Measurements from ENCODE around the gene E2F6. TPM values are rescaled to one million over a fixed set of nuclear protein-coding genes. Genes with fewer than 3 reads are reported as not detected.

Gene E2F6
- total RNA-seq, 5 donors from 2014 or later (not counting 1 experiment from before 2014, with no cell fraction given) = 4.8 to 9.5 (median 9.1) TPM

DNA sequence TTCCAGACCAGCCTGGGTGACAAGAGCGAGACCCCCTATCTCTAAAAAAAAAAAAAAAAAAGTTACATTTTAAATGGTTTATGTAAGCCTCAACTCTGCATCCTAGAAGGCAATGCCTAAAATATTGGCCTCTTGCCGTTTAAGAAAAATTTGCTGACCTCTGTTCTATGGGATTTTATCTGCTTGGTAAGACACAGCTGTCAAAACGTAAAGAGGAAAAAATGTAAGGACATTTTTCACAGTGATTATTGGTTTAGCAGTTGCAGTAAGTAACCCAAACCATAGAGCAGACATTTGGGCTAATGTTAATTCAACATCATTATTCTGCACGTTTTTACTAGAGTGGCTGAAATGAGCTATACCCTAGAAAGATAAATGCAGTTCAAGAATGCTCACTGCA lies 14.4 kb upstream of the E2F6 start:
- ATAC-seq (replicated peaks in 1 of 4) (no peak), DNase-seq (no peak)
- ChIA-PET POLR2A (interaction anchor here in 1 of 2 donors (0.7 kb wide), 1 partner anchor 439 kb away, joined by 11 read pairs; no protein-coding TSS in a partner anchor), CTCF (interaction anchor here (0.6 to 0.7 kb wide), 6 partner anchors 41 to 1290 kb away, joined by 3 to 6 read pairs (median 4); no protein-coding TSS in a partner anchor)
- no peak overlapping the region for H3K27ac ChIP-seq (ENCODE audit: low read length)
- WGBS (ENCODE audit: insufficient coverage) = 71% methylated on average over 2 of the region's 4 CpGs
- H3K4me1 ChIP-seq (ENCODE audit: control insufficient read depth in 1 of 2, extremely low read depth in 1 of 2, insufficient read depth in 2 of 2, low read length in 2 of 2) = peaks cover 0 to 14% of the 10 kb centered on the region in 2 experiments
- no peak overlapping the region for H3K4me3 Mint-ChIP-seq
- H3K9me3 Mint-ChIP-seq = no peaks in the 10 kb centered on the region
- H3K36me3 ChIP-seq (ENCODE audit: control insufficient read depth in 2 of 2, extremely low read depth in 1 of 2, insufficient read depth in 1 of 2, low read length in 1 of 2) = no peaks in the 10 kb centered on the region
- H3K4me3 ChIP-seq (ENCODE audit: control insufficient read depth in 1 of 2, extremely low read depth in 1 of 2, low read length in 1 of 2) = no peak overlapping the region
- no peak overlapping the region for H3K27ac Mint-ChIP-seq
- H3K4me1 Mint-ChIP-seq = peaks cover 6 to 13% (median 10%) of the 10 kb centered on the region in 3 donors
- no peaks in the 10 kb centered on the region for H3K36me3 Mint-ChIP-seq
- H3K27me3 Mint-ChIP-seq = peaks cover 45 to 58% of the 10 kb centered on the region in 2 donors
- H3K27me3 ChIP-seq (replicated peaks in 1 of 2; ENCODE audit: control insufficient read depth in 2 of 2, extremely low read depth in 1 of 2, insufficient read depth in 2 of 2, low read length in 1 of 2) = peaks cover 2 to 44% of the 10 kb centered on the region in 2 experiments
- H3K9me3 ChIP-seq = no peaks in the 10 kb centered on the region

DNA sequence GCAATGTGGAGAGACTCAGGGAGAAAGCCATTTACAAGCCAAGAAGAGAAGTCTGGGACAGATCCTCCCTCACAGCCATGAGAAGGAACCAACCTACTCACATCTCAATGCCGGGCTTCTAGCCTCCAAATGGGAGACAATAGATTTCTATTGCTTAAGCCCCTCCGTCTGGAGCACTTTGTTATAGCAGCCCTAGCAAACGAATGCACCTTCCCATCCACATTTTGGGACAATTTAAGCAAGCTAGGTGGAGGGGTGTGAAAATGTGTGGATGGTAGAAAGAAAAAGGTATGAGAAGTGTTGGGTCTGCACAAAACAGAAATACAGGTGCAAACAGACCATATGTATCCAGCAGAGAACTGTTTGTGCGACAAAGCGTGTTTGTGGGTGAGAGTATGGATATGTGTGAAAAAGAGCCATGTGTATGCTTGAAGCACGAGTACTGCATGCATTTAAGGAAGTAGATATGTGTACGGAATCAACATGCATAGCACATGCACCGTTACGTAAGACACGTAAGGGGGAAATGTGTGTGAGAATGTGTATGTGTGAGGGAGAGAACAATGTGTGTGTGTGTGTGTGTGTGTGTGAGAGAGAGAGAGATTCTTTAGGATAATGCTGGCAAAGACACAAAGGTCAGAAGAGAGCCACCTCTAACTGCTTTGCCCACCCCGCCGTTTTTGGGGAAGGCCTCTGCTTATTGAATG lies 13.1 kb upstream of the E2F6 start:
- H3K4me3 Mint-ChIP-seq = no peak overlapping the region
- Histone ChIP-seq H3K36me3 (ENCODE audit: control insufficient read depth in 2 of 2, extremely low read depth in 1 of 2, insufficient read depth in 1 of 2, low read length in 1 of 2) (no peaks in the 10 kb centered on the region), H3K4me1 (ENCODE audit: control insufficient read depth in 1 of 2, extremely low read depth in 1 of 2, insufficient read depth in 2 of 2, low read length in 2 of 2) (peaks cover 0 to 14% of the 10 kb centered on the region in 2 experiments), H3K9me3 (no peaks in the 10 kb centered on the region), H3K4me3 (ENCODE audit: control insufficient read depth in 1 of 2, extremely low read depth in 1 of 2, low read length in 1 of 2) (no peak overlapping the region), H3K27ac (ENCODE audit: low read length) (no peak overlapping the region), H3K27me3 (replicated peaks in 1 of 2; ENCODE audit: control insufficient read depth in 2 of 2, extremely low read depth in 1 of 2, insufficient read depth in 2 of 2, low read length in 1 of 2) (peaks cover 0 to 32% of the 10 kb centered on the region in 2 experiments)
- CTCF ChIA-PET = interaction anchor here in 1 of 2 donors (0.6 to 1.4 kb wide), 6 partner anchors 15 to 1842 kb away, joined by 3 to 8 read pairs (median 4); no protein-coding TSS in a partner anchor
- peaks cover 37 to 47% of the 10 kb centered on the region in 2 donors for H3K27me3 Mint-ChIP-seq
- H3K9me3 Mint-ChIP-seq = no peaks in the 10 kb centered on the region
- DNase-seq (no peak), ATAC-seq (replicated peaks in 1 of 4) (no peak)
- H3K27ac Mint-ChIP-seq = no peak overlapping the region
- 88% methylated on average over 6 of the region's 12 CpGs for WGBS (ENCODE audit: insufficient coverage)
- no peaks in the 10 kb centered on the region for H3K36me3 Mint-ChIP-seq
- peaks cover 6 to 12% (median 10%) of the 10 kb centered on the region in 3 donors for H3K4me1 Mint-ChIP-seq
- POLR2A ChIA-PET = no interaction called here

DNA sequence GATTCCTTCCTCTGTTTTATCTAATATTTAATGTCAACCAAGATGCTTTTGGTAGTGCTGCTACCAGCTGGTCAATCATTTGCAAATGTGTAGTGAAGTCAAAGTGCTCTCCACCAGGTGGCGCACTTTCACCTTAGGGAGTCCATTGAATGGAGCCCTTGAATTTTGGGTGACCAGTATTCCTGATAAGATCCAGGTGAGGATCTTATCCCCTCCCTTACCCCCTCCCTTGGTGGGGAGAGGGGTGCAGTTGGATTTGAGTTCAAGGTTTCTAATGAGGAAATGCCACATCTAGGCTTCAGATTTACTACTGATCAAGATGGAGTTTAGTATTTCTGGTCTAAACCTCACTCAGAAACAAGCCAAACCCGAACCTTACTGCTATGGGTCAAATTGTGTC lies 12.0 kb upstream of the E2F6 start:
- Histone ChIP-seq H3K27me3 (replicated peaks in 1 of 2; ENCODE audit: control insufficient read depth in 2 of 2, extremely low read depth in 1 of 2, insufficient read depth in 2 of 2, low read length in 1 of 2) (peaks cover 0 to 24% of the 10 kb centered on the region in 2 experiments), H3K36me3 (ENCODE audit: control insufficient read depth in 2 of 2, extremely low read depth in 1 of 2, insufficient read depth in 1 of 2, low read length in 1 of 2) (no peaks in the 10 kb centered on the region), H3K4me3 (ENCODE audit: control insufficient read depth in 1 of 2, extremely low read depth in 1 of 2, low read length in 1 of 2) (no peak overlapping the region), H3K27ac (ENCODE audit: low read length) (no peak overlapping the region), H3K9me3 (no peaks in the 10 kb centered on the region), H3K4me1 (ENCODE audit: control insufficient read depth in 1 of 2, extremely low read depth in 1 of 2, insufficient read depth in 2 of 2, low read length in 2 of 2) (peaks cover 0 to 8% of the 10 kb centered on the region in 2 experiments)
- 83% methylated on average over 1 of the region's 2 CpGs for WGBS (ENCODE audit: insufficient coverage)
- no peak overlapping the region for H3K4me3 Mint-ChIP-seq
- peak; percentile 57 to 70 (median 64) for ATAC-seq (replicated peaks in 1 of 4)
- no peaks in the 10 kb centered on the region for H3K36me3 Mint-ChIP-seq
- ChIA-PET CTCF (interaction anchor here (0.6 to 1.8 kb wide), 7 partner anchors 13 to 1529 kb away, joined by 3 to 10 read pairs (median 3); no protein-coding TSS in a partner anchor), POLR2A (interaction anchor here in 1 of 2 donors (0.6 kb wide), 1 partner anchor 779 kb away, joined by 3 read pairs; no protein-coding TSS in a partner anchor)
- no peak overlapping the region for H3K27ac Mint-ChIP-seq
- DNase-seq = peak; percentile 42 to 88 (median 69)
- no peaks in the 10 kb centered on the region for H3K9me3 Mint-ChIP-seq
- H3K27me3 Mint-ChIP-seq = peaks cover 28 to 37% of the 10 kb centered on the region in 2 donors
- peaks cover 1 to 5% (median 4%) of the 10 kb centered on the region in 3 donors for H3K4me1 Mint-ChIP-seq

DNA sequence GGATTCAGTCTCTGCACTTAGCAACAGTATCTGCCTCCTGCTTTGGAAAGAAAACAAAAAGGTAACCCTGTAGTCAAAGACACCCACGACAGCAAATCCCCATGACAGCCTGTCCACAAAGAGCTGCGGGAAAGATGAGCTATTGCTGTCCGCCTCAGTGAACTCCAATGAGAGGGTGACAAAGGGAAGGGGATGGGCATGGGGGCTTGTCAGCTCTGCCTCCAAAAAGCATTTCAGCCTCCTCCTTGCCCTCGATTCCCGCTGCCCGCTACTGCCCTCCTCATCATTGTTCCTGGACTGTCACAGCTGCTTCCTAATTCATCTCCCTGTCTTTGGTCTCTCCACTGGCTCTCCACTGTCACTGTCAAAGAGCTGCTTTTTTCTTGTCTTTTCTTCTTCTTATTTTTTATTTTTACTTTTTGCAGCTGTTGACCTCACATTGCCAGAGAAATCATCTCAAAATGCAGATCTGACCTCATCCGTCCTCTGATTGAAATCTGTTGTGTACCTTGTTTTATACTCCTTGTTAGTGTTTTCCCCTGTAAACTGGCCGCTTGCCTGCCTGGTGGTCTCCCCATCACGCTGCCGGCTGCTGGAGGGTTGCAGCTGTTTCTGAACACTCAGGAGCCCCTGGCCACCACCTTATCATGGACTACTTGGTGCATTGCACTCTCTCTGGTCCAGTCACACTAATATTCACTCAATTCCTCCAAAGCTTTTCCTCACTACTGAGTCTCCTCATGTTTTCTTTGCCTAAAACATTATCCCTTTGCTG lies 7.9 kb upstream of the E2F6 start:
- ChIA-PET POLR2A (interaction anchor here in 1 of 2 donors (0.6 kb wide), 1 partner anchor 273 kb away, joined by 7 read pairs; the partner anchor contains the start of gene LPIN1), CTCF (interaction anchor here in 1 of 2 donors (0.8 kb wide), 1 partner anchor 341 kb away, joined by 3 read pairs; no protein-coding TSS in a partner anchor)
- Histone ChIP-seq H3K4me3 (ENCODE audit: control insufficient read depth in 1 of 2, extremely low read depth in 1 of 2, low read length in 1 of 2) (no peak overlapping the region), H3K27me3 (replicated peaks in 1 of 2; ENCODE audit: control insufficient read depth in 2 of 2, extremely low read depth in 1 of 2, insufficient read depth in 2 of 2, low read length in 1 of 2) (peaks cover 0 to 7% of the 10 kb centered on the region in 2 experiments), H3K27ac (ENCODE audit: low read length) (no peak overlapping the region), H3K36me3 (ENCODE audit: control insufficient read depth in 2 of 2, extremely low read depth in 1 of 2, insufficient read depth in 1 of 2, low read length in 1 of 2) (no peaks in the 10 kb centered on the region), H3K4me1 (ENCODE audit: control insufficient read depth in 1 of 2, extremely low read depth in 1 of 2, insufficient read depth in 2 of 2, low read length in 2 of 2) (no peaks in the 10 kb centered on the region), H3K9me3 (no peaks in the 10 kb centered on the region)
- DNase-seq = no peak
- Mint-ChIP-seq H3K4me3 (no peak overlapping the region), H3K36me3 (no peaks in the 10 kb centered on the region), H3K27me3 (peaks cover 9% of the 10 kb centered on the region in 2 donors), H3K9me3 (no peaks in the 10 kb centered on the region), H3K27ac (no peak overlapping the region), H3K4me1 (no peaks in the 10 kb centered on the region)
- ATAC-seq (replicated peaks in 1 of 4) = no peak
- WGBS (ENCODE audit: insufficient coverage) = 94% methylated on average over 7 of the region's 10 CpGs

DNA sequence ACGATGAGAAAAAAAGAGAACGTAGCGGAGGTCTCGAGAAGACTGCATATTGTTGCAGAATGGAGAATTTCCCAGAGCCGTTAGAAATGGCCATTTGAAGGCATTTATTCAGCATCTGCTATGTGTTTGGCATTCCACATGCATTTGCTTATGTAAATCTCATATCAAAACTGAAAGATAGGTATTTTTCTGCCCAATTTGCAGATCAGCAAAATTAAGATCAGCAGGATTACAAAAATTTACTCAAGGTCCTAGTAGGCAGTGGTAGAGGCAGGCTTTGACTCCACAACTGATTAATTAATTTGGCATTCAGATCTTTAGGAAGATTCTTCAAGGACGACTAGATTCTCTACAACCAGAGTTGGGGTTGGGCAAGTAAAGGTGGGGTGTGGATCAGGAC lies 1.8 kb upstream of the E2F6 start:
- peaks cover 26 to 34% (median 31%) of the 10 kb centered on the region in 3 donors for H3K4me1 Mint-ChIP-seq
- H3K27me3 ChIP-seq (replicated peaks in 1 of 2; ENCODE audit: control insufficient read depth in 2 of 2, extremely low read depth in 1 of 2, insufficient read depth in 2 of 2, low read length in 1 of 2) = no peaks in the 10 kb centered on the region
- H3K4me3 Mint-ChIP-seq = peak overlapping the region; percentile 31 to 82 (median 32)
- ATAC-seq (replicated peaks in 1 of 4) = no peak
- ChIA-PET CTCF (interaction anchor here (0.7 to 1.0 kb wide), 3 partner anchors 10 to 1058 kb away, joined by 3 to 4 read pairs (median 4); no protein-coding TSS in a partner anchor), POLR2A (no interaction called here)
- no peaks in the 10 kb centered on the region for H3K36me3 ChIP-seq (ENCODE audit: control insufficient read depth in 2 of 2, extremely low read depth in 1 of 2, insufficient read depth in 1 of 2, low read length in 1 of 2)
- peaks cover 8 to 24% of the 10 kb centered on the region in 2 experiments for H3K4me1 ChIP-seq (ENCODE audit: control insufficient read depth in 1 of 2, extremely low read depth in 1 of 2, insufficient read depth in 2 of 2, low read length in 2 of 2)
- H3K9me3 Mint-ChIP-seq = no peaks in the 10 kb centered on the region
- H3K36me3 Mint-ChIP-seq = no peaks in the 10 kb centered on the region
- WGBS (ENCODE audit: insufficient coverage) = 100% methylated on average over 1 of the region's 6 CpGs
- H3K27me3 Mint-ChIP-seq = no peaks in the 10 kb centered on the region
- no peak for DNase-seq
- H3K27ac Mint-ChIP-seq = no peak overlapping the region
- no peaks in the 10 kb centered on the region for H3K9me3 ChIP-seq
- H3K4me3 ChIP-seq (ENCODE audit: control insufficient read depth in 1 of 2, extremely low read depth in 1 of 2, low read length in 1 of 2) = no peak overlapping the region
- H3K27ac ChIP-seq (ENCODE audit: low read length) = no peak overlapping the region

DNA sequence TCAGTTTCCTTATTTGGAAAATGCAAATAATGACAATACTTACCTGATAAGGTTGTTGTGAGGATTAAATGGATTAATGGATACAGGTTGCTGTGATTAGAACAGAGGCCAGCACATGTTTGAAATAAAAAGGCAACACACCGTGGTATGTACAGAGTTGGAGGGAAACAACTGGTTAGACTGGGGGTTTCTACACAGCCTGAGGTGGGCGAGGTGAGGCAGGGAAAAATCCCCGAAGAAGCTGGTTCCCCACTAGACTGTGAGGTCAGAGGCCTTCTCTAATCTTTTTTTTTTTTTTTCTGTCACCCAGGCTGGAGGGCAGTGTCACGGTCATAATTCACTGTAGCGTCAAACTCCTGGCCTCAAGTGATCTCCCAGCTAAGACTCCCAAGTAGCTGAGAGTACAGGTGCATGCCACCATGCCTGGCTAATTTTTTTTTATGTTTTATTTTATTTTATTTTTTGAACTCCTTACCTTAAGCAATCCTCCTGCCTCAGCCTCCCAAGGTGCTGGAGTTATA lies 1.2 kb upstream of the E2F6 start:
- H3K9me3 Mint-ChIP-seq = no peaks in the 10 kb centered on the region
- no peak overlapping the region for H3K27ac Mint-ChIP-seq
- H3K27me3 Mint-ChIP-seq = no peaks in the 10 kb centered on the region

More for the DNA sequence above, 1.2 kb upstream of the E2F6 start:
- ChIA-PET POLR2A (no interaction called here), CTCF (interaction anchor here (0.7 to 1.0 kb wide), 3 partner anchors 9 to 1057 kb away, joined by 3 to 4 read pairs (median 4); no protein-coding TSS in a partner anchor)
- H3K4me1 ChIP-seq (ENCODE audit: control insufficient read depth in 1 of 2, extremely low read depth in 1 of 2, insufficient read depth in 2 of 2, low read length in 2 of 2) = peaks cover 8 to 24% of the 10 kb centered on the region in 2 experiments
- Mint-ChIP-seq H3K36me3 (no peaks in the 10 kb centered on the region), H3K4me1 (peaks cover 31 to 40% (median 36%) of the 10 kb centered on the region in 3 donors), H3K4me3 (peak overlapping the region; percentile 82 to 97 (median 91))
- no peaks in the 10 kb centered on the region for H3K36me3 ChIP-seq (ENCODE audit: control insufficient read depth in 2 of 2, extremely low read depth in 1 of 2, insufficient read depth in 1 of 2, low read length in 1 of 2)
- no peak overlapping the region for H3K27ac ChIP-seq (ENCODE audit: low read length)
- WGBS (ENCODE audit: insufficient coverage) = 33% methylated on average over 1 of the region's 5 CpGs
- H3K4me3 ChIP-seq (ENCODE audit: control insufficient read depth in 1 of 2, extremely low read depth in 1 of 2, low read length in 1 of 2) = no peak overlapping the region
- no peak for ATAC-seq (replicated peaks in 1 of 4)
- DNase-seq = peak in 1 of 35 experiments; percentile 11
- H3K27me3 ChIP-seq (replicated peaks in 1 of 2; ENCODE audit: control insufficient read depth in 2 of 2, extremely low read depth in 1 of 2, insufficient read depth in 2 of 2, low read length in 1 of 2) = no peaks in the 10 kb centered on the region
- H3K9me3 ChIP-seq = no peaks in the 10 kb centered on the region
